Kasumi-1 (cell line): ENCODE measurements around the gene SMPD1.
A peak's percentile ranks its signal among the peaks of the same experiment; 100 is the strongest.

Source experiments
- DNase-seq, 2 experiments: peaks; one replicate each; lab custom pipeline; 2025; lab: John Stamatoyannopoulos, UW

Gene SMPD1

GRCh38 chr11:6389905-6390717, at the start of gene SMPD1:
TSS of gene SMPD1 (plus strand) at chr11:6390474. CDS start at chr11:6390599, 125 bp downstream.
- peak; percentile 92 to 93 for DNase-seq

GRCh38 chr11:6345366-6345765, 44.9 kb upstream of the SMPD1 start:
- DNase-seq, result no peak

GRCh38 chr11:6350043-6350442, 40.2 kb upstream of the SMPD1 start:
- DNase-seq, result no peak

- no peak for DNase-seq
These were observed 39.8 kb upstream of the SMPD1 start for GRCh38 chr11:6350486-6350885.

GRCh38 chr11:6351782-6352382, 38.4 kb upstream of the SMPD1 start:
- no peak for DNase-seq

- DNase-seq, result peak; percentile 25 to 60
These were observed 36.8 kb upstream of the SMPD1 start for GRCh38 chr11:6353367-6353987.

GRCh38 chr11:6354651-6355485, 35.4 kb upstream of the SMPD1 start:
- no peak for DNase-seq

- no peak for DNase-seq
These were observed 33.7 kb upstream of the SMPD1 start for GRCh38 chr11:6356503-6357055.

- DNase-seq, result no peak
These were observed 33.1 kb upstream of the SMPD1 start for GRCh38 chr11:6357222-6357621.

GRCh38 chr11:6360183-6360582, 30.1 kb upstream of the SMPD1 start:
- no peak for DNase-seq

- DNase-seq, result no peak
These were observed 27.9 kb upstream of the SMPD1 start for GRCh38 chr11:6362185-6362872.

GRCh38 chr11:6362873-6363678, 27.2 kb upstream of the SMPD1 start:
- DNase-seq, result peak; percentile 64 to 80

- no peak for DNase-seq
These were observed 24.6 kb upstream of the SMPD1 start for GRCh38 chr11:6365659-6366058.

- no peak for DNase-seq
These were observed 18.4 kb upstream of the SMPD1 start for GRCh38 chr11:6371825-6372224.

GRCh38 chr11:6377902-6378639, 12.2 kb upstream of the SMPD1 start:
- DNase-seq, result peak; percentile 82 to 83

GRCh38 chr11:6378640-6378989, 11.7 kb upstream of the SMPD1 start:
- no peak for DNase-seq

GRCh38 chr11:6385046-6385777, 5.1 kb upstream of the SMPD1 start:
- no peak for DNase-seq

- DNase-seq, result no peak
These were observed 2.3 kb upstream of the SMPD1 start for GRCh38 chr11:6387811-6388599.
